K562 (cell line): ENCODE data around the gene PCDH19. TPM values are rescaled to one million over a fixed set of nuclear protein-coding genes. Genes with fewer than 3 reads are reported as not detected.

Experiments used
- ATAC-seq: fragments of 200-7000 bp; cut with Tn5 transposase; 3 replicates; pipeline ENCODE4 v1.9.1; 2020; ENCODE audit warnings: moderate library complexity
- BruUV-seq: library from RNA; stranded (reverse); fragments of 400-500 nt; replicated peaks from 2 replicates; lab custom pipeline; 2021; lab: Mats Ljungman, UMichigan
- CTCF ChIA-PET: fragments of 300-600 bp; formaldehyde crosslinking; extraction: SDS; loops from one replicate; lab custom pipeline; 2021; ENCODE audit warnings: low intra/inter-chr PET ratio; lab: Yijun Ruan, JAX
- POLR2A ChIA-PET: fragments of 300-600, 350-650 bp; sonication (Branson Sonifier 250); formaldehyde crosslinking; extraction: SDS; loops from one replicate; lab custom pipeline; 2021; ENCODE audit warnings: antibody characterized with exemption, inconsistent platforms; lab: Yijun Ruan, JAX
- DNase-seq, 4 experiments: peaks; one replicate each; pipeline versions ENCODE4 v3.0.0 to v3.0.0-alpha.2; 2011 to 2018; ENCODE audit warnings: low spot score in 3 of 4, mixed read lengths in 3 of 4; ENCODE audit errors: extremely low read depth in 1 of 4
- FAIRE-seq: peaks from 2 replicates; lab custom pipeline; 2011; peaks lifted over from hg19 to GRCh38; lab: Jason Lieb, UNC
- H2AFZ ChIP-seq: 2 replicates; pipeline ENCODE4 v1.6.0; 2011; ENCODE audit warnings: low read depth, low read length, control low read depth, inconsistent platforms
- H3K27ac ChIP-seq: fragments of 200-600 bp; 3 replicates; pipeline ENCODE4 v1.8.0; 2011; ENCODE audit warnings: low read depth, mild to moderate bottlenecking, control low read depth, inconsistent platforms, low read length, moderate library complexity, mixed read lengths; ENCODE audit errors: extremely low read depth
- H3K27me3 ChIP-seq, 2 experiments: fragments of 300-600 bp in 1 of 2; 2 replicates in 1 of 2; 3 replicates in 1 of 2; pipeline versions ENCODE4 v1.6.0 to v1.8.0; 2011; ENCODE audit warnings: inconsistent platforms in 2 of 2, low read length in 2 of 2, mild to moderate bottlenecking in 1 of 2, mixed read lengths in 1 of 2, moderate library complexity in 1 of 2; ENCODE audit not compliant: control insufficient read depth in 2 of 2, insufficient read depth in 2 of 2
- H3K36me3 ChIP-seq: fragments of 300-600 bp; 3 replicates; pipeline ENCODE4 v1.8.0; 2011; ENCODE audit warnings: mild to moderate bottlenecking, low read length, inconsistent platforms; ENCODE audit not compliant: control insufficient read depth, insufficient read depth
- H3K4me1 ChIP-seq, 2 experiments: fragments of 200-600 bp in 1 of 2; replicated peaks in 1 of 2; 2 replicates in 1 of 2; 3 replicates in 1 of 2; pipeline versions ENCODE4 v1.5.1 to v1.8.0; 2011; ENCODE audit warnings: inconsistent platforms in 2 of 2, low read length in 2 of 2, mild to moderate bottlenecking in 1 of 2, mixed read lengths in 1 of 2, moderate library complexity in 1 of 2; ENCODE audit not compliant: control insufficient read depth in 2 of 2, insufficient read depth in 2 of 2
- H3K4me2 ChIP-seq: 2 replicates; pipeline ENCODE4 v1.6.1; 2011; ENCODE audit warnings: low read length, control low read depth, inconsistent platforms, mixed read lengths; ENCODE audit not compliant: insufficient read depth
- H3K4me3 ChIP-seq: fragments of 200-600 bp; sonication (generic), shearing (Covaris generic); 2 replicates; pipeline ENCODE4 v1.5.1; 2016; ENCODE audit warnings: control low read depth, inconsistent platforms
- H3K79me2 ChIP-seq: fragments of 200-600 bp; 3 replicates; pipeline ENCODE4 v1.8.0; 2011; ENCODE audit warnings: low read length, inconsistent platforms; ENCODE audit not compliant: control insufficient read depth, insufficient read depth
- H3K9ac ChIP-seq, 2 experiments: 2 replicates each; pipeline versions ENCODE4 v1.6.0 to v1.6.1; 2011; ENCODE audit warnings: low read depth in 2 of 2, low read length in 2 of 2, control low read depth in 1 of 2, inconsistent platforms in 1 of 2, mild to moderate bottlenecking in 1 of 2, mixed read lengths in 1 of 2; ENCODE audit not compliant: insufficient read depth in 1 of 2
- H3K9me1 ChIP-seq: one replicate; pipeline ENCODE4 v1.6.0; 2011; ENCODE audit warnings: inconsistent platforms, mild to moderate bottlenecking, low read length, moderate library complexity; ENCODE audit not compliant: control insufficient read depth, insufficient read depth
- H3K9me3 ChIP-seq: replicated peaks from 2 replicates; pipeline ENCODE4 v1.5.1; 2011; ENCODE audit warnings: low read depth, low read length, inconsistent platforms; ENCODE audit not compliant: control insufficient read depth, insufficient read depth
- H4K20me1 ChIP-seq: replicated peaks from 2 replicates; pipeline ENCODE4 v1.6.1; 2011; ENCODE audit warnings: low read length, inconsistent platforms, mixed read lengths; ENCODE audit not compliant: control insufficient read depth, insufficient read depth
- ASH1L ChIP-seq: fragments of 450-650 bp; IDR thresholded peaks from 2 replicates; pipeline ENCODE4 v1.6.1; 2018; ENCODE audit warnings: borderline replicate concordance, mild to moderate bottlenecking, low read depth; ENCODE audit not compliant: partially characterized antibody
- NFIX ChIP-seq: fragments of 250-450 bp; sonication (Bioruptor Pico); IDR thresholded peaks from 2 replicates; pipeline ENCODE4 v1.4.0; 2020; ENCODE audit warnings: low read depth, mild to moderate bottlenecking, moderate library complexity
- NR2F6 ChIP-seq: fragments of 450-650 bp; formaldehyde crosslinking; IDR thresholded peaks from 2 replicates; pipeline ENCODE4 v1.4.0; 2020; ENCODE audit warnings: mild to moderate bottlenecking
- NRF1 ChIP-seq, 2 experiments: fragments of 450-650 bp; IDR thresholded peaks in 1 of 2; conservative IDR thresholded peaks in 1 of 2; 2 replicates each; pipeline ENCODE4 v1.6.1; 2014; ENCODE audit warnings: mild to moderate bottlenecking in 2 of 2
- POLR2AphosphoS5 ChIP-seq: IDR thresholded peaks from 2 replicates; pipeline ENCODE4 v1.6.1; 2011; ENCODE audit warnings: mild to moderate bottlenecking, low read depth, low read length, moderate library complexity; ENCODE audit not compliant: control insufficient read depth, insufficient read depth
- STAT5A ChIP-seq: IDR thresholded peaks from 2 replicates; pipeline ENCODE4 v1.6.1; 2012; ENCODE audit warnings: low read length, inconsistent platforms, borderline replicate concordance
- ZNF668 ChIP-seq: fragments of 250-450 bp; sonication (Bioruptor Pico); IDR thresholded peaks from 2 replicates; pipeline ENCODE4 v1.8.0; 2022; ENCODE audit warnings: mild to moderate bottlenecking, inconsistent platforms
- WGBS: fragments of 100-300 bp; shearing (Covaris generic); methylation state at CpG from one replicate; pipeline ENCODE4 v1.1.6; 2016; ENCODE audit warnings: low coverage, mixed read lengths; ENCODE audit not compliant: insufficient coverage; ENCODE audit errors: missing lambda C conversion rate; 5-methylcytosine and 5-hydroxymethylcytosine counted together
- in situ Hi-C: fragments of 300-500 bp; cut with MboI; formaldehyde crosslinking; loops from 4 replicates; pipeline ENCODE4 v1.15.0; 2018; ENCODE audit warnings: inconsistent platforms, mixed read lengths
- intact Hi-C: fragments of 100-400 bp; cut with micrococcal nuclease; formaldehyde crosslinking; loops from 2 replicates; pipeline ENCODE4 v1.14.2; 2022
- polyA plus RNA-seq, 8 experiments: library from polyadenylated mRNA; depleted of rRNA in 4 of 8; stranded (reverse) in 5 of 8; unstranded in 3 of 8; fragments of >200 nt; fragmentation: Nextera tagmentation in 2 of 8; fragmentation: Illumina TruSeq in 1 of 8; extraction: Ambion mirVana in 2 of 8; extraction: Trizol in 1 of 8; gene quantifications; 2 replicates each; pipeline versions ENCODE4 v1.2.1 to v1.2.3, GENCODE V29; 2011 to 2014; ENCODE audit warnings: inconsistent platforms in 1 of 8, missing spikeins in 1 of 8
- total RNA-seq, 7 experiments: library from RNA; depleted of rRNA in 6 of 7; stranded (reverse); fragments of >200 nt in 6 of 7; fragmentation: Illumina TruSeq in 2 of 7; extraction: Trizol in 2 of 7; gene quantifications; 2 replicates each; pipeline versions ENCODE4 v1.2.1 to v1.2.3, GENCODE V29; 2011 to 2021; ENCODE audit warnings: low replicate concordance in 1 of 7
- TF ChIP-seq, protein P1 (sequence below), 3 experiments: fragments of 200-800 bp in 1 of 3; sonication (Bioruptor generic) in 1 of 3; sonication (generic) in 1 of 3; formaldehyde crosslinking in 1 of 3; IDR thresholded peaks; 2 replicates each; pipeline versions ENCODE4 v1.6.1 to v1.8.0; 2016 to 2022; ENCODE audit warnings: mild to moderate bottlenecking in 2 of 3, missing compliant biosample characterization in 2 of 3, missing genetic modification characterization in 2 of 3, missing genetic modification reagents in 1 of 3
- TF ChIP-seq, protein P2 (sequence below): sonication (generic); formaldehyde crosslinking; IDR thresholded peaks from 2 replicates; pipeline ENCODE4 v1.8.0; 2022; ENCODE audit warnings: mild to moderate bottlenecking, missing genetic modification reagents

Gene PCDH19
- total and polyA plus RNA-seq, 9 of the 15 experiments (the other 6 are each of a cell fraction or from before 2014, with no cell fraction given): not detected

DNA sequence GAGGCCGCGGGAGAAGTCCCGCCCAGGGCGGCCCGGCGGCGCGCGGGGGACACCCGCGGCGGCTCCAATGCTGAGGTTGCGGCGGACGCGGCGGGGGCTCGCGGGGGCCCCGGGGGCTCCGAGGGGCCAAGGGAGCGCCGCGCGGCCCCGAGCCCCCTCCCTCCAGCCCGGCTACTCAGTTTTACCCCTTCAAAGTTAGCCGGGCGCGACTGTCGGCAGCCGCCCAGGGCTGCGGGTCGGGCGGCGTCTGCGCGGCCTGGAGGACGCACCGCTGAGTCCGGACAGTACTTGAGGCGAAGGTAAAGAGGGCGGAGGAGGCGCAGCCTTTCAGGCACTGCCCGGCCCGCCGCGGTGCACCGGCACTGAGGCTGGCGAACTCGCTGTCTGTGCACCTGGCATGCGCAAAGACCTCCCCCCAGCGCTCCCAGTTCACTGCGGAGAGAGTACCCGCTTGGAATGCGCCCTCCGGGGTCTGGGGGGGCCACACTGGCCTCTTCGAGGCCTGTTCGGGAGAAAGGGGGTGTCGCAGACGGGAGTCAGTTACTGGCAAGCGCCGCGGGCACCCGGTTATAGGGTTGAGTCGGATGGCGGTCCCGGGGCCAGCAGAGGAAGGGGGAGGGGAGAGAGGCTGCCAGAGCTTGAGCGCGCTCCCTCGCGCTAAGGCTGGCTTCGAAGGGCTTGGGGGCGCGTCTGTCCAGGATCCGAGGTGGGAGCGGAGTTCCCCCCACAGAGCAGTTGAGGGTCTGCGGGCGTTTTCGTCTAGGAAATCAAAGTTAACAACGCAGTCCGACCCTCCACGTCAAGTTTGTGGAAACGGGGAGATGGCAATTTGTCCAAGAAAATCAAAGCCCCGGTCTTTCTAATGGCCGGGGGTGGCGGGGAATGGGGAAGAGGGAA lies 1.1 kb downstream of the PCDH19 start:
- FAIRE-seq: no peak
- no peaks in the 10 kb centered on the region for H3K4me1 ChIP-seq
- in situ Hi-C loops: no loop called here
- TF ChIP-seq, protein P1, sequence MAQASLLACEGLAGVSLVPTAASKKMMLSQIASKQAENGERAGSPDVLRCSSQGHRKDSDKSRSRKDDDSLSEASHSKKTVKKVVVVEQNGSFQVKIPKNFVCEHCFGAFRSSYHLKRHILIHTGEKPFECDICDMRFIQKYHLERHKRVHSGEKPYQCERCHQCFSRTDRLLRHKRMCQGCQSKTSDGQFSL (CRISPR knock-in tag; IDR thresholded peaks at IDR 0.05): no peak
- TF ChIP-seq, protein P1 (tag; IDR thresholded peaks at IDR 0.05): no peak
- TF ChIP-seq NR2F6 (CRISPR knock-in tag) (no peak), NFIX (CRISPR knock-in tag) (no peak), ZNF668 (CRISPR knock-in tag) (no peak), STAT5A (no peak), POLR2AphosphoS5 (no peak), ASH1L (no peak), NRF1 (conservative IDR thresholded peaks at IDR 0.05 in 1 of 2, IDR thresholded peaks at IDR 0.05 in 1 of 2) (no peak)
- TF ChIP-seq, protein P2, sequence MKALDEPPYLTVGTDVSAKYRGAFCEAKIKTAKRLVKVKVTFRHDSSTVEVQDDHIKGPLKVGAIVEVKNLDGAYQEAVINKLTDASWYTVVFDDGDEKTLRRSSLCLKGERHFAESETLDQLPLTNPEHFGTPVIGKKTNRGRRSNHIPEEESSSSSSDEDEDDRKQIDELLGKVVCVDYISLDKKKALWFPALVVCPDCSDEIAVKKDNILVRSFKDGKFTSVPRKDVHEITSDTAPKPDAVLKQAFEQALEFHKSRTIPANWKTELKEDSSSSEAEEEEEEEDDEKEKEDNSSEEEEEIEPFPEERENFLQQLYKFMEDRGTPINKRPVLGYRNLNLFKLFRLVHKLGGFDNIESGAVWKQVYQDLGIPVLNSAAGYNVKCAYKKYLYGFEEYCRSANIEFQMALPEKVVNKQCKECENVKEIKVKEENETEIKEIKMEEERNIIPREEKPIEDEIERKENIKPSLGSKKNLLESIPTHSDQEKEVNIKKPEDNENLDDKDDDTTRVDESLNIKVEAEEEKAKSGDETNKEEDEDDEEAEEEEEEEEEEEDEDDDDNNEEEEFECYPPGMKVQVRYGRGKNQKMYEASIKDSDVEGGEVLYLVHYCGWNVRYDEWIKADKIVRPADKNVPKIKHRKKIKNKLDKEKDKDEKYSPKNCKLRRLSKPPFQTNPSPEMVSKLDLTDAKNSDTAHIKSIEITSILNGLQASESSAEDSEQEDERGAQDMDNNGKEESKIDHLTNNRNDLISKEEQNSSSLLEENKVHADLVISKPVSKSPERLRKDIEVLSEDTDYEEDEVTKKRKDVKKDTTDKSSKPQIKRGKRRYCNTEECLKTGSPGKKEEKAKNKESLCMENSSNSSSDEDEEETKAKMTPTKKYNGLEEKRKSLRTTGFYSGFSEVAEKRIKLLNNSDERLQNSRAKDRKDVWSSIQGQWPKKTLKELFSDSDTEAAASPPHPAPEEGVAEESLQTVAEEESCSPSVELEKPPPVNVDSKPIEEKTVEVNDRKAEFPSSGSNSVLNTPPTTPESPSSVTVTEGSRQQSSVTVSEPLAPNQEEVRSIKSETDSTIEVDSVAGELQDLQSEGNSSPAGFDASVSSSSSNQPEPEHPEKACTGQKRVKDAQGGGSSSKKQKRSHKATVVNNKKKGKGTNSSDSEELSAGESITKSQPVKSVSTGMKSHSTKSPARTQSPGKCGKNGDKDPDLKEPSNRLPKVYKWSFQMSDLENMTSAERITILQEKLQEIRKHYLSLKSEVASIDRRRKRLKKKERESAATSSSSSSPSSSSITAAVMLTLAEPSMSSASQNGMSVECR (CRISPR knock-in tag): no peak

More for the DNA sequence above, 1.1 kb downstream of the PCDH19 start:
- Histone ChIP-seq H3K36me3 (no peaks in the 10 kb centered on the region), H4K20me1 (no peaks in the 10 kb centered on the region), H3K79me2 (no peaks in the 10 kb centered on the region), H3K27me3 (no peaks in the 10 kb centered on the region), H3K9me3 (no peaks in the 10 kb centered on the region), H3K27ac (no peak overlapping the region), H3K4me2 (no peak overlapping the region), H3K9ac (no peak overlapping the region), H3K4me3 (no peak overlapping the region), H2AFZ (no peak overlapping the region), H3K9me1 (no peaks in the 10 kb centered on the region)
- ATAC-seq (no peak), DNase-seq (no peak)
- CTCF ChIA-PET: no interaction called here
- no TSS peak for BruUV-seq
- POLR2A ChIA-PET: no interaction called here
- 48% methylated on average over 14 of the region's 87 CpGs for WGBS
- intact Hi-C loops: no loop called here
